Measurements from ENCODE around the gene CD84.

DNA sequence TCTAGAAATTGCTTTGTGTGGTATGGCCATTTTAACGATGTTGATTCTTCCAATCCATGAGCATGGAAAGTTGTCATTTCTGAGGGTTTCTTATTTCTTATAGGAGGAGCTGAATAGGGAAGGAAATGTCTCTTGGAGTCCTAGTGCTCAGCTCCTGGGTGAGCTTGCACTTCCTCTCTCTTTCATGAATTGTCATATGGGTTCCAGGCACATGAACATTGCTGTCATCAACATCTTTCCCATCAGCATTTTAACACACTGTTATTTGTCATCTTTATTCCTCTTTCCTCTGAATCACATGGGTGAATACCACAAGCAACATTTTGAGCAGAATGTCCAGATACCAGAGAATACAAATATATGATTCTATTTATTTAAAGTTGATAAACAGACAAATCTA lies 79.7 kb downstream of the CD84 start:
- TF ChIP-seq EZH2phosphoT487 (IDR thresholded peaks at IDR 0.05), result no peak
- TF ChIP-seq, protein P1, sequence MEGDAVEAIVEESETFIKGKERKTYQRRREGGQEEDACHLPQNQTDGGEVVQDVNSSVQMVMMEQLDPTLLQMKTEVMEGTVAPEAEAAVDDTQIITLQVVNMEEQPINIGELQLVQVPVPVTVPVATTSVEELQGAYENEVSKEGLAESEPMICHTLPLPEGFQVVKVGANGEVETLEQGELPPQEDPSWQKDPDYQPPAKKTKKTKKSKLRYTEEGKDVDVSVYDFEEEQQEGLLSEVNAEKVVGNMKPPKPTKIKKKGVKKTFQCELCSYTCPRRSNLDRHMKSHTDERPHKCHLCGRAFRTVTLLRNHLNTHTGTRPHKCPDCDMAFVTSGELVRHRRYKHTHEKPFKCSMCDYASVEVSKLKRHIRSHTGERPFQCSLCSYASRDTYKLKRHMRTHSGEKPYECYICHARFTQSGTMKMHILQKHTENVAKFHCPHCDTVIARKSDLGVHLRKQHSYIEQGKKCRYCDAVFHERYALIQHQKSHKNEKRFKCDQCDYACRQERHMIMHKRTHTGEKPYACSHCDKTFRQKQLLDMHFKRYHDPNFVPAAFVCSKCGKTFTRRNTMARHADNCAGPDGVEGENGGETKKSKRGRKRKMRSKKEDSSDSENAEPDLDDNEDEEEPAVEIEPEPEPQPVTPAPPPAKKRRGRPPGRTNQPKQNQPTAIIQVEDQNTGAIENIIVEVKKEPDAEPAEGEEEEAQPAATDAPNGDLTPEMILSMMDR (IDR thresholded peaks at IDR 0.05), result no peak

Measured in neural progenitor cell (in vitro differentiated cells).